ENCODE measurements around the gene HINT3. TPM values are rescaled to one million over a fixed set of nuclear protein-coding genes. Genes with fewer than 3 reads are reported as not detected.

Gene HINT3
- total RNA-seq, 1 donor from 2014 or later, result 12.3 TPM

- peaks cover 2% of the 10 kb centered on the region for H3K27me3 Mint-ChIP-seq (ENCODE audit: unreplicated experiment)
- TF ChIP-seq CTCF (IDR thresholded peaks at IDR 0.05; ENCODE audit: unreplicated experiment), result no peak
- no peak overlapping the region for H3K4me3 Mint-ChIP-seq (ENCODE audit: unreplicated experiment)
- no peaks in the 10 kb centered on the region for H3K9me3 Mint-ChIP-seq (ENCODE audit: unreplicated experiment)
- H3K4me1 Mint-ChIP-seq (ENCODE audit: unreplicated experiment), result peaks cover 17% of the 10 kb centered on the region
- H3K36me3 Mint-ChIP-seq (ENCODE audit: low read depth, unreplicated experiment), result peaks cover 32% of the 10 kb centered on the region
- no peak for DNase-seq (ENCODE audit: low spot score)
- no peak overlapping the region for H3K27ac Mint-ChIP-seq (ENCODE audit: unreplicated experiment)
These were observed 38.3 kb upstream of the HINT3 start for GRCh38 chr6:125918230-125918629.

- peak overlapping the region; percentile 62 for H3K27ac Mint-ChIP-seq (ENCODE audit: unreplicated experiment)
- no peak for DNase-seq (ENCODE audit: low spot score)
- no peak for TF ChIP-seq CTCF (IDR thresholded peaks at IDR 0.05; ENCODE audit: unreplicated experiment)
- H3K9me3 Mint-ChIP-seq (ENCODE audit: unreplicated experiment), result no peaks in the 10 kb centered on the region
- H3K36me3 Mint-ChIP-seq (ENCODE audit: low read depth, unreplicated experiment), result peaks cover 34% of the 10 kb centered on the region
- peaks cover 17% of the 10 kb centered on the region for H3K4me1 Mint-ChIP-seq (ENCODE audit: unreplicated experiment)
- H3K4me3 Mint-ChIP-seq (ENCODE audit: unreplicated experiment), result peak overlapping the region; percentile 35
- H3K27me3 Mint-ChIP-seq (ENCODE audit: unreplicated experiment), result peaks cover 2% of the 10 kb centered on the region
These were observed 37.6 kb upstream of the HINT3 start for GRCh38 chr6:125918681-125919566.

GRCh38 chr6:125919618-125920017, 37.0 kb upstream of the HINT3 start:
- Mint-ChIP-seq H3K27ac (ENCODE audit: unreplicated experiment) (peak overlapping the region; percentile 62), H3K36me3 (ENCODE audit: low read depth, unreplicated experiment) (peaks cover 34% of the 10 kb centered on the region), H3K4me3 (ENCODE audit: unreplicated experiment) (no peak overlapping the region), H3K27me3 (ENCODE audit: unreplicated experiment) (peaks cover 2% of the 10 kb centered on the region), H3K4me1 (ENCODE audit: unreplicated experiment) (peaks cover 19% of the 10 kb centered on the region), H3K9me3 (ENCODE audit: unreplicated experiment) (no peaks in the 10 kb centered on the region)
- TF ChIP-seq CTCF (IDR thresholded peaks at IDR 0.05; ENCODE audit: unreplicated experiment), result no peak
- no peak for DNase-seq (ENCODE audit: low spot score)

- H3K27me3 Mint-ChIP-seq (ENCODE audit: unreplicated experiment), result no peaks in the 10 kb centered on the region
- DNase-seq (ENCODE audit: low spot score), result no peak
- H3K36me3 Mint-ChIP-seq (ENCODE audit: low read depth, unreplicated experiment), result peaks cover 19% of the 10 kb centered on the region
- no peak for TF ChIP-seq CTCF (IDR thresholded peaks at IDR 0.05; ENCODE audit: unreplicated experiment)
- H3K9me3 Mint-ChIP-seq (ENCODE audit: unreplicated experiment), result no peaks in the 10 kb centered on the region
- H3K4me1 Mint-ChIP-seq (ENCODE audit: unreplicated experiment), result peaks cover 26% of the 10 kb centered on the region
- H3K27ac Mint-ChIP-seq (ENCODE audit: unreplicated experiment), result no peak overlapping the region
- H3K4me3 Mint-ChIP-seq (ENCODE audit: unreplicated experiment), result no peak overlapping the region
These were observed 34.2 kb upstream of the HINT3 start for GRCh38 chr6:125922322-125922860.

GRCh38 chr6:125923366-125923877, 33.1 kb upstream of the HINT3 start:
- Mint-ChIP-seq H3K27me3 (ENCODE audit: unreplicated experiment) (no peaks in the 10 kb centered on the region), H3K36me3 (ENCODE audit: low read depth, unreplicated experiment) (peaks cover 29% of the 10 kb centered on the region), H3K27ac (ENCODE audit: unreplicated experiment) (no peak overlapping the region), H3K9me3 (ENCODE audit: unreplicated experiment) (no peaks in the 10 kb centered on the region), H3K4me3 (ENCODE audit: unreplicated experiment) (no peak overlapping the region), H3K4me1 (ENCODE audit: unreplicated experiment) (peaks cover 23% of the 10 kb centered on the region)
- TF ChIP-seq CTCF (IDR thresholded peaks at IDR 0.05; ENCODE audit: unreplicated experiment), result no peak
- no peak for DNase-seq (ENCODE audit: low spot score)
